ENCODE results near the gene THRB. TPM values are rescaled to one million over a fixed set of nuclear protein-coding genes. Genes with fewer than 3 reads are reported as not detected.

THRB gene
- total and polyA plus RNA-seq, 2 donors (not counting 3 experiments of a cell fraction or from before 2014, with no cell fraction given) = 0.06 TPM; not detected in 1

DNA sequence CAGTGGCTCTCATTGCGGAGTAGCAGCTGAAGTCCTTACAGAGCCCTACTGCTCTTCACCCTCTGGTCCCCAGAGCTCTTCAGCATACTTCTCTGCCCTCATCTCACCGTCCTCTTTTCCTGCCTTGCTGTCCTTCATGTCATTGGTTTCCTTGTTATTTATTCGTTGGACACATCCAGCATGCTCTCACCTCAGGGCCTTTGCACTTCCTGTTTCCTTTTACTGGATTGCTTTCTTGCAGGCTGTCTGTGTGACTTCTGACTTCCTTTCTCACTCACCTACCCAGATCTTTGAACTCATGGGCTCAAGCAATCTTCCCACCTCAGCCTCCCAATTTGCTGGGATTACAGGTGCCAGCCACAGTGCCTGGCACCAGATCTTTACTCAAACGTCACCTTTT is 422.5 kb downstream of the THRB start:
- BruUV-seq (replicated peaks) = no TSS peak
- H3K79me2 ChIP-seq (ENCODE audit: control insufficient read depth, insufficient read depth, low read length) = no peaks in the 10 kb centered on the region
- H4K20me1 ChIP-seq (replicated peaks; ENCODE audit: control insufficient read depth, extremely low read depth, insufficient read depth, low read length) = no peaks in the 10 kb centered on the region
- intact Hi-C loops (cut with micrococcal nuclease) = no loop called here
- TF ChIP-seq EZH2 (IDR thresholded peaks at IDR 0.05; ENCODE audit: borderline replicate concordance, low read depth, low read length, severe bottlenecking) = no peak
- TF ChIP-seq MYC (IDR thresholded peaks at IDR 0.05; ENCODE audit: low read depth, low read length) = no peak
- no peak for TF ChIP-seq POLR2A (IDR thresholded peaks at IDR 0.05; ENCODE audit: low read depth, low read length)
- TF ChIP-seq, protein P1, sequence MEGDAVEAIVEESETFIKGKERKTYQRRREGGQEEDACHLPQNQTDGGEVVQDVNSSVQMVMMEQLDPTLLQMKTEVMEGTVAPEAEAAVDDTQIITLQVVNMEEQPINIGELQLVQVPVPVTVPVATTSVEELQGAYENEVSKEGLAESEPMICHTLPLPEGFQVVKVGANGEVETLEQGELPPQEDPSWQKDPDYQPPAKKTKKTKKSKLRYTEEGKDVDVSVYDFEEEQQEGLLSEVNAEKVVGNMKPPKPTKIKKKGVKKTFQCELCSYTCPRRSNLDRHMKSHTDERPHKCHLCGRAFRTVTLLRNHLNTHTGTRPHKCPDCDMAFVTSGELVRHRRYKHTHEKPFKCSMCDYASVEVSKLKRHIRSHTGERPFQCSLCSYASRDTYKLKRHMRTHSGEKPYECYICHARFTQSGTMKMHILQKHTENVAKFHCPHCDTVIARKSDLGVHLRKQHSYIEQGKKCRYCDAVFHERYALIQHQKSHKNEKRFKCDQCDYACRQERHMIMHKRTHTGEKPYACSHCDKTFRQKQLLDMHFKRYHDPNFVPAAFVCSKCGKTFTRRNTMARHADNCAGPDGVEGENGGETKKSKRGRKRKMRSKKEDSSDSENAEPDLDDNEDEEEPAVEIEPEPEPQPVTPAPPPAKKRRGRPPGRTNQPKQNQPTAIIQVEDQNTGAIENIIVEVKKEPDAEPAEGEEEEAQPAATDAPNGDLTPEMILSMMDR (IDR thresholded peaks at IDR 0.05; ENCODE audit: extremely low read depth in 1 of 2, insufficient read depth in 1 of 2, low read depth in 1 of 2, low read length in 2 of 2) = no peak
- TF ChIP-seq JUN (IDR thresholded peaks at IDR 0.05; ENCODE audit: borderline replicate concordance, insufficient read depth, insufficient read length, low read depth) = no peak
- no peak for TF ChIP-seq POLR2AphosphoS5 (IDR thresholded peaks at IDR 0.05; ENCODE audit: insufficient read depth, low read depth, low read length)
- no peak for TF ChIP-seq GATA2 (IDR thresholded peaks at IDR 0.05; ENCODE audit: insufficient read depth, insufficient read length, low read depth, low read length)
- TF ChIP-seq, protein P2, sequence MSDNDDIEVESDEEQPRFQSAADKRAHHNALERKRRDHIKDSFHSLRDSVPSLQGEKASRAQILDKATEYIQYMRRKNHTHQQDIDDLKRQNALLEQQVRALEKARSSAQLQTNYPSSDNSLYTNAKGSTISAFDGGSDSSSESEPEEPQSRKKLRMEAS (IDR thresholded peaks at IDR 0.05; ENCODE audit: insufficient read depth, insufficient read length) = no peak
- TF ChIP-seq FOS (IDR thresholded peaks at IDR 0.05; ENCODE audit: borderline replicate concordance, insufficient read depth, low read length) = no peak
- no peak overlapping the region for H3K27ac ChIP-seq (ENCODE audit: insufficient read depth, low read depth, low read length)
- H2AFZ ChIP-seq (ENCODE audit: low read depth, low read length) = no peak overlapping the region
- H3K9me1 ChIP-seq (replicated peaks; ENCODE audit: control insufficient read depth, extremely low read depth, insufficient read depth, low read length) = no peaks in the 10 kb centered on the region
- no peaks in the 10 kb centered on the region for H3K9me3 ChIP-seq (replicated peaks; ENCODE audit: control insufficient read depth, insufficient read depth, low read length)
- H3K4me2 ChIP-seq (ENCODE audit: insufficient read depth, low read length) = no peak overlapping the region
- FAIRE-seq (no peak), DNase-seq (ENCODE audit: low read depth, low spot score) (no peak)
- no peaks in the 10 kb centered on the region for H3K36me3 ChIP-seq (ENCODE audit: control insufficient read depth in 2 of 2, extremely low read depth in 1 of 2, insufficient read depth in 2 of 2, low read length in 2 of 2)
- dilution Hi-C loops (cut with MboI; ENCODE audit: extremely low pct_ligation_motif_present, low sequenced_read_pairs) = no loop called here
- H3K4me3 ChIP-seq (replicated peaks in 1 of 3; ENCODE audit: insufficient read depth in 1 of 3, low read depth in 1 of 3, low read length in 3 of 3) = no peak overlapping the region
- H3K9ac ChIP-seq (replicated peaks; ENCODE audit: extremely low read depth, insufficient read depth, low read length) = no peak overlapping the region
- CTCF ChIA-PET = interaction anchor here (0.6 kb wide), 1 partner anchor 81 kb away, joined by 3 read pairs; no protein-coding TSS in a partner anchor
- H3K4me1 ChIP-seq (ENCODE audit: control insufficient read depth, extremely low read depth, insufficient read depth, low read length) = no peaks in the 10 kb centered on the region
- POLR2A ChIA-PET = no interaction called here
- H3K27me3 ChIP-seq (ENCODE audit: control insufficient read depth in 2 of 2, insufficient read depth in 2 of 2, low read length in 2 of 2) = no peaks in the 10 kb centered on the region

All from endothelial cell of umbilical vein (primary cell).